CD4-positive, alpha-beta T cell treated with Interleukin-10 for 1 hour (primary cell): ENCODE measurements around the gene SNAPIN.

Experiments
- DNase-seq: peaks from one replicate; pipeline ENCODE4 v3.0.0-alpha.2; 2020

The SNAPIN gene, protein sequence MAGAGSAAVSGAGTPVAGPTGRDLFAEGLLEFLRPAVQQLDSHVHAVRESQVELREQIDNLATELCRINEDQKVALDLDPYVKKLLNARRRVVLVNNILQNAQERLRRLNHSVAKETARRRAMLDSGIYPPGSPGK

DNA sequence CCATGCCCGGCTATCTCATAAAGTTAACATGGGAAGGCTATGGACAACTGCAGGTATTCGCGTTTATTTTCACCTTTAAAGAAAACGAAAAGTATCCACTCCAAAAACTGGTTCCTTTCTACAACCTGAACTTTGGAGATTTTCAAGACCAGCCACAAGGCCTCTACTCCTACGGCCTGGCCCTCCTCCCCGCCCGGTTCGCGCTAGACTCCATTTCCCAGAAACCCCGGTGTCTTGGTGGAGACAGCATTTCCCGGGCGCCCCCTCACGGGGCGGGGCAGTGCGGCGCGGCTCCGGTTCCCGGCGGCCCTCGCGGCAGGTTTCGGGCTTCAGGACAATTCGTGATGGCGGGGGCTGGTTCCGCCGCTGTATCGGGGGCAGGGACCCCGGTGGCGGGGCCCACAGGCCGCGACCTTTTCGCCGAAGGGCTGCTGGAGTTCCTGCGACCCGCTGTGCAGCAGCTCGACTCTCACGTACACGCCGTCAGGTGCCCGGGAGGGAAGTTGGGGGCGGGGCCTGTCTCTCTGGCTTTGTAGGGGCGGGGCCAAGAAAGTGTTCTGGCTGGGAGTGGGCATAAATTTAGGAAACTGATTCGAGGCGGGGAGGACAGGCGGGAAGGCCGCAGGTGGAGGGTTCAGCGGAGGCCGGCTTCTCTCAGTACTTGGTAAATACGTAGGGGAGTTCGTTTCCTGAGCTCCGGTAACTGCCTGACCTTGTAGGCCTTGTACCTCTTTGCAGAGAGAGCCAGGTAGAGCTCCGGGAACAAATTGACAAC lies at the start of gene SNAPIN:
Gene SNAPIN, plus strand, starts transcription at position 304 of the 775 bp plus-strand sequence. Its CDS starts 41 bp downstream, at position 345.
- peak; percentile 92 for DNase-seq

DNA sequence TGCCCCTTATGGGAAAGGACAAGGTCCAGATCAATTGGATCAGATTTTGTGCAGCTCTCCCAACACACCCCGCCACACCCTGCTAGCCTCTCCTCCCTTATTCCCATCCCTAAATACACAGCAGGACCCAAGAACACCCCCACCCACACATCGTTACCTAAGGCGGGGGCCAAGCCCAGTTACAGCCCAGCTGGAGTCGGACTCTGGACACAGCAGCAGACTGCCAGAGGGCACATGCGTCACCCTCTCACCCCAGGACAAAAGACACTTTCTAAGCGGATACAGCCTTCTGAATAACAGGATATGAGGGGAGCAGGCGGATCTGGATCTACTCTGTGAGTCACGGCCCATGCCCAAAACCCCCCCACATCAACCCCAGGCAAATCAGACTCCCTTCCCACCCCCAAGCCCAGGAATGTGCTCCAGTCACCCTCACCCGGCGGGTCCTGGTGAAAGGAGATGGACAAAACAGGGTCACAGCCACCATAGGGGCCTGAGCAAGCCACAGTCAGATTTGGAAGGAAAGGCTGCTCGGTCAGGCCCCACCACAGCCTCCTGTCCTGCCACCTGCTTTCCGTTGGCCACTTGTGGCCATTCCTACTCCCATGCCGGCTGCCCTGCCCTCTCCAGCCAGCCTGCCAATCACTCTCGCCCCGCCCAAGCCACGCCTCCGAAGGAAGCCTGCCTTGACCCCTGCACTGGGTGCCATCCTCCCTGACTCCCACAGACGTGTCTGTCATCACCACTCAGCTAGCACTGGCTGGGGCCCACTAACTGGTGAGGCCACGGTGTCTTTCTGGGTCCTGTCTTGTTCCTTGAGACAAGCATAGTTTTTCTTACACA lies 49.5 kb upstream of the SNAPIN start:
- DNase-seq: no peak

DNA sequence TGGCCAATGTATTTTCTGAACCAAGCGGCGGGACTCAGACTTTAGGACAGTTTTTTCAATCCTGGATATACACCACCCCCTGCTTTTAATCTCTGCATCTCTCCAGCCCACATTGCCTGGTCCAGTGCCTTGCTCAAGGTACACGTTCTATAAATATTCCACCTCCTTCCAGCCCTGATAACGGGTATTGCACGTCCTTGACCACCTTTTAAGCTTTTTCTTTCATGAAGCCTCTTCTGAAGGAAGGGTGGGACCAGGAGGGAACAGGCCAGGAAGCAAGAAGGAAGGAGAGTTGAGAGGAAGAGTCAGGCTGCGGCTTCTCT lies 49.0 kb upstream of the SNAPIN start:
- DNase-seq: no peak

DNA sequence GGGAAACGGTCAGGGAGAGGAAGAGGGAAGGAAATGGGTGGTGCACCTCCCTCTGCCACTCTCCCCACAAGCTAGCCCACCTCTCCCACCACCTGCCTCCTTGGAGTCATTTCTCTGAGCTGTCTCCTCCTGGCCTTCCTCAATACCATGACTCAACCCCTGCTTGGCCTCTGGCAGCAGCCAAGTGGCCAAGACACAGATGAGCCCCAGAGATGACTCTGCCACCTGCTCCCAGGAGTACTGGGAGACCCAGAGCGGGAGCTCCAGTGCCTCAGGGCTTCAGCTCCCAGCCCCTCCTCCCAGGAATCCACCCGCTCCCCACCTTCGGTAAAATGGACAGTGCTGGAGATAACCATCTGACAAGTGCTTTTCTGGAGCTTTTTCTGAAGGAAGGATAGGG lies 48.2 kb upstream of the SNAPIN start:
- DNase-seq: no peak

DNA sequence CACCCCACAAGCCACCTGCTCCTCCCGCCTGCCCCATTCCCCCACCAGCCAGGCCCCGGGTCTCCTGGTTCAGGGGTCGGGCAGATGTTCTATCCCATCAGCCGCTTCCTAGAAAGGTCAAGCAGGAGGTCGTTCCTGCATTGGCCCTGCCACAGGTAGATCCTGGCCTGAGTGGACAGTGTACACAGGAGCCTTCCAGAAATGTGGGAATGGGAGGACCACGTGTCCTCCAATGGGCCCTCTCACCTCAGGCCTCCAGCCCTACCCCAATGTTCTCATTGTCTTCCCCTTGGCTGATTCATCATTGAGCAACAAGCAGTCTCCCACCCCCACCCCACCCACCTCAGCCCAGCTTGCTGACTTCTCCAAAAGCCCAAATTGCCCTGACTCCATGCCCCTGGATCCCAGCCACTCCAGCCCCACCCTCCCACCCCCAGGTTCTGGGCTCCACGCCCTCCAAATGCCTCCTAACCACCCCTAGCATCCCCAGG lies 47.6 kb upstream of the SNAPIN start:
- DNase-seq: no peak

DNA sequence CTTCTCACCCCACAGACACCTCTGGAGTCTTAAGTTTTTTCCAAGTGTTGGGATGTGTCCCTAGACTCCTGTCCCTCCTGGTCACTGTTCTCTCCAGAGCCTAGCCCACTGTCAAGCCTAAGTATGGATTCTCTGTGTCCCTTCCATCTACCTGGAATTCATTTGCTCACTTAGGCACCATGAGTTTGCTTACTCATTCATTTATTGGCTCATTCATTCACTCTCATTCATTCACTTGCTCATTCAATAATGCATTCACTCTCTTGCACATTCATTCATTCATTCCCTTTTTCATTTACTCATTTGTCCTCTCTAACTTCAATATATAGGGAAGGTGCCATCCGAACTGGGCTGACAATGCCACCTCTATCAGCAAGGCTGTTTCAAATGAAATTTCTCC lies 47.1 kb upstream of the SNAPIN start:
- DNase-seq: no peak

DNA sequence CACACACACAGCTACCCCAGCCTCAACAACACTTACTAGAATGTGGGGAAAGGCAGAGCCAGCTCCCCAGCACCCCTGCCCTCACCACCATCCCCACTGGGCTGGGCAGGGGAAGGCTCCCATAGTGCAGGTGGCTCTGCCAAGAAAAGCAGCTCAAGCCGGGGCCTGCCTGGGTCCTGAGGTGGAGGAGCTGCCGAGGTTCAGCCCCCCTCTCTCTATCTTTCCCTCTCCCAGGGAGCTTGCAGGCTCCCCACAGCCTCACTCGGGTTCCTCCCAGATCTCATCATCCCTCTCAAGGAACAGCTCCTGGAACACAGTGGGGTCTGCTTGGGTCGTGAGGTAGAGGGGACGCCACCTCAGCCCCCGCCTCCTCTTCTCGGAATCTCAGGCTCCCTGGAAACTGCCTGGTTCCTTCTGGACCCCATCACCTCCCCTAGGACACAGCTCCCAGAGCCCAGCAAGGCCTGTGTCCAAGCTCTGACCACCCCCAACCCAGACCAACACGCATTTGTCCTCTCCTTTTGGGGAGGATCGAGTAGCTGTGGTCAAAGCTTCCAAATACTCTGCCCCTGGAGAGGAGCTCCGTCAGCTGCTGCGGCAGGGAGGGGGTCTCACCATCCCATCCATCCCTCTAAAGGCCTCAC lies 46.3 kb upstream of the SNAPIN start:
- DNase-seq: no peak

DNA sequence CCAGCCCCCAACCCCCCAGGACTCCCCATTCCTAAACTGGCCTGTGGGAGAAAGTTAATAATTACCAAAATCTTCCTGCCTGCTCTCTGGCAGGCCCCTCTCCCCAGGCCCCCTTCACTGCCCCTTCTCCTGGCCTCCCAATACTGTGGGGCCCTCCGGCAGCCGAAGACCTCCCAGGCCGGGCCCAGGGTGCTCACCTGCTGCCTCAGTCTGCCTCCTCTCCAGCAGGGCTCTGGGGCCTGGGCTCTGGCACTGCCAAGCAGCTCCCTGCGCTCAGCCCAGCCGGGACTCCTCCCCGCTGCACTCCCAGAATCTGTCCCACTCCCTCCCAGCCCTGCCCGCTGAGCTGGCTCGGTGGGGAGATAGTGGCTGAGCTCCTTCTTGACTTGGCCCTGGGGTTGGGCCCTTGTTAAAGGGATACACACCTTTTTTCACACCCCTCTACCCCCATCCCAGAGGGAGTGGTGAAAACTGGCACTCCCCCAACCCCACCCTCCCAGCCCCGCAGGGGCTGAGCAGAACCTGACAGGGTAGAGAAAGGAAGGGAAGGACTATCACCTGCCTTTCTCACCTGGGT lies 45.7 kb upstream of the SNAPIN start, which contains the start of gene S100A16:
Gene S100A16, minus strand, starts transcription at position 383 of the 577 bp plus-strand sequence. CDS start 4,986 bp downstream, outside the sequence.
- DNase-seq: no peak

DNA sequence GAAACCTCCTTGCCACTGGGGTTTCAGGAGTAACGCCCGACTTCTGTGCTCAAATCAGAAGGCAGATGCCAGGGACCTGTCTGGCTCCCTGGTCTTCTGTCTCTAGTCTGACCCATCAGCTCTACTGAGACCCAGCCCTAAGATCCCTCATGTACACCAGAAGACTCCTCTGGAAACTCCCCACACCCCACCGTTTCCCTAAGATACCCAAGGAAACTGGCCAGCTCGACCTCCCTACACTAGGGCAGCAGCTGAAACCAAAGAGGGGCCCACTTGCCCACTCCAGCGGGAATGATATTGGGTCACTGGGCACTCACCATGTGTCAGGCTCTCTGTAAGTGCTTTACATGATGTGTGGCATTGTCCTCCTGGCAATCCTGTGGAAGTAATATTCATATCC lies 45.1 kb upstream of the SNAPIN start:
- no peak for DNase-seq

DNA sequence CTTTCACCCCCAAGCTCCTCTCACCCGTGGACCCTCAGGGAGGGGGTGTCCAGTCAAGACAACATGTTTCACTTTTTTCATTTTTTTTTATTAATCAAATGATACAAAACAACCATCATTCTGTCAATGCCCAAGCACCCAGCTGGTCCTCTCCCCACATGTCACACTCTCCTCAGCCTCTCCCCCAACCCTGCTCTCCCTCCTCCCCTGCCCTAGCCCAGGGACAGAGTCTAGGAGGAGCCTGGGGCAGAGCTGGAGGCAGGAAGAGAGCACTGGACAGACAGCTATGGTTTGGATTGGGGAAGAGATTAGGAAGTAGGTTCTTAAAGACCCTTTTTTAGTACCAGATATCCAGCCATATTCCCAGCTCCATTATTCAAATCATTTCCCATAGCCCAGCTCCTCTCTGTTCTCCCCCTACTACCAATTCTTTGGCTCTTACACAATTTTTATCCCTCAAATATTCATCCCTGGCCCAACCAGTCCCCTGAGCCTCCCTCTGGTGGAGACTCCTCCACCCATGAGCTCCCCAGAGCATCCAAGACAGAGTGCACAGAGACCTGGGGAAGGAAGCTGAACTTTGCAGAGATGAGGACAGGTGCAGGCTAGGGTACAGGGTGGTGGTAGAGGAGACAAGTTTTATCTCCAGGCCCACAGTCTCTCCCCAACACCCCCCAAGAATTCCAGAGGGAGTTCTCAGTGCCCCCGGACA lies 44.2 kb upstream of the SNAPIN start:
- DNase-seq: no peak

DNA sequence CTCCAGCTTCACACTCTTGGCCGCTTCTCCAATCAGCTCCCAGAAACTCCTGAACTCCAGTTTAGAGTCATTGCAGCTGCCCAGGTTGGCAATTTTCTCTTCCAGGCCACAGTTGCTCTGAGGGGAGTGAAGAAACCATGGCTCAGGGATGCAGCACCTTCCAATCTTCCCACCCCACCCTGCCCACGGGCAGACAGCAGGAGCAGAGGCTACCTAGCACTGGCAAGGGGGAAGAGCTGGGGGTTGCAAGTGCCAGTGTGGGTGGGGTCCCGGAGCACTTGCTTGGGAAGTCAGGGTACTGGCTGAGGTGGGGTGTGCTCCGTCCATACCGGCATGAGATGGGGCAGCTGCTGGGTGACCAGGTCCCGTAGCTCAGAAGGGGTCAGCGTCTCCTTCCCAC lies 43.6 kb upstream of the SNAPIN start:
- no peak for DNase-seq

DNA sequence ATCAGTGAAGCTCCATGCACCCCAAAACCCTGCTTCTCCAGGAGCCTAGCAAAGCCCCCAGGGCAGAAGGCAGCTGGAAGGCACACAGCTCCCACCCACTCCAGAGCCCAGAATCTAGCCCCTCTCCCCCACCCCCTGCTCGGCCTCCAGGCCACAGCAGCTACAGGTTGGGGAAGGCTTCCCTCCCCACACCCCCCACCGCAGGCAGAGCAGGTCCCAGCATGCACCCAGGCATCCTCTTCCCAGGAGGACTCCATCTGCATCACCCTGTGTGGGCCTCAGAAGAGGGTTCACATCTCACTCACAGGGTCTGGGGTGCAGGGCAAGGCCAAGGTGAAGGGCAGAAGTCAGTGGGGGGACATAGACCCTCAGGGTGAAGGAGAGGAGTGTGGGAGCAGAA lies 43.1 kb upstream of the SNAPIN start:
- DNase-seq: no peak

DNA sequence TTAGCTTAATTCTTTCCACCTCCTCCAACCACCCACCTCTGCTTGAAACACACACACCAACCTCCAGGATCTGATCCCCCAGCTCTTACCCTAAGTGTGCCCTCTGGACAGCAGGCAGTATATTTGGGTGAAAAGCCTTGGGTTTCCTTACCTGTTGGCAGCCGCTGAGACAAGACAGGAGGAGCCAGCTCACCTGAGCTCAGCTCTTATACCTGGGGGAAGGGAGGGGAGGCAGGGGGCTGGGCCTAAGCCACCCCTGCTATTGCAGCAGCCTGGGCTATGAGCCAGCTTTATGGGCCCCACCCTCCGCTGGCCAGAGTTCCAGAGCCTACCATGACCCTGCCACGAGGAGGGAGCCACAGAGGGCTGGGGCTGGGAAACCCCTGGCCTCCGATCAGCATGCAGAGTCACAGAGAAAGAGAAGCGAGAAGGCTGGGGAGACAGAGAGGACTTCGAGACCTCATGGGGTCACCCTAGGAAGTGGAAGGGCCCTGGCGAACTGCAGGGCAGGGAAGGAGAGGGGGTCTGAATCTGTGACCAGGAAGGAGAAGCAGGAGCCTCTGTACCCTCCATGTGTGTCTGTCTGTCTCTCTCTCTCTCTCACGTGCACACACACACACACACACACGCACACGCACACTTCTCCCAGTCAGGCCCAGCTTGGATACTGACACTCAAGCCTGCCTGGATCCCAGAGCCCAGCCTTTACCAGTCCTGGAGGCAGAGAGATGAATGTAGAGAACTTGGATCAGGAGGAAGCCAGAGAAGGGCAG lies 42.2 kb upstream of the SNAPIN start, which contains the start of gene S100A14:
Gene S100A14, minus strand, starts transcription at position 182 of the 773 bp plus-strand sequence. CDS start 467 bp downstream, outside the sequence.
- no peak for DNase-seq

DNA sequence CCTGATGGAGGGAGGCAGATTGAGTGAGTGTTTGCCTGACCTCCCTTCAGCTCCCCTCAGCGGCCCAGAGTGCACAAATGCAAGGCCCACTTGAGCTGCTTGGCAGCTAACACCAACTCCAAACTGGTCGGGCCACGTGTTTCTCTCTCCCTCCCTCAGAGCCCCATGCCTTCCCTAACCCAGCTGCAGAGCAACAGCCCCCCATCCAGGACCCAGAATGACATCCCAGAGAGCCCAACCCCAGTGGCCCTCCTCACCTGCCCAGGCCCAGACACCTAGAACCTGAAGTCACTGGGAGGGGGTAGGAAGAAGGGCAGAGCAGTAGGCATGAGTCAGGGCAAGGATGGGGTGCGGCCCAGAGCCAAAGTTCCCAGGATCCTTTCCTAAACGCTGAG lies 41.6 kb upstream of the SNAPIN start:
- DNase-seq: no peak

DNA sequence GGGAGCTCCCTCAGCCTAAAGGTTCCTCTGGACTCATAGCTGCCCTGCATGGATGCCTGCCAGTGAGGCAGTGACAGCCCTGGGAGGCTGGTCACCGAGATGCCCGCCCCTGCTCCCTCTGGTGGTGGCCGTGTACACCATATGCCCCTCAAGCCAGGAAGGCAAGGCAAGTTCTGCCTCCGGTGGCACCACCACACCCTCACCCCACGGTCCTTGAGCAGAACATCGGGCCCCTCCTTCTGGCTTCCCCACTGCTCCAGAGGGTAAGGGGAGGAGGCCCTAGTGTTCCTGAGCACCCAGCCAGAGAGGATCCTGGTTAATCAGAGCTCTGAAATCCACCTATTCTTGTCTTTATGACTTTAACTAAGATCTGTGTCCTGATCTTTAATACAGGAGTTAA lies 40.8 kb upstream of the SNAPIN start:
- DNase-seq: peak; percentile 64

DNA sequence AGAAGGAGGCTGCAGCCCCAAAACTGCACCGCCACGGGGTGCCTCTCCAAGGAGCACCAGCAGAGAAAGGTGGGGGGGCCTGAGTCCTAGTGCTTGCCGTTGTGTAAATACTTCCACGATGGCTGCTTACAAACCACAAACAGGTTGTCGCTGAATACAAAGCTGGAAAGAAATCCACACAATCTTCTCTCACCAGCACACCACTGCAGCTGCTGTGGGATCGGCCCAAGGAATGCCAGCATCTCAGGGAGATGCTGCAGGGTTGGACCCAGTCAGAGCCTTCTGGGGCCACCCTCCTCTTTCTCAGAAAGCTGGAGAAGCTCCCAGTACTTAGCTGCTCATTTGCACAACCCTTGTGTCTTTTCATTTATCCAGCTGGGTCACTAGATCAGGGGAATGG lies 39.3 kb upstream of the SNAPIN start:
- DNase-seq: no peak

DNA sequence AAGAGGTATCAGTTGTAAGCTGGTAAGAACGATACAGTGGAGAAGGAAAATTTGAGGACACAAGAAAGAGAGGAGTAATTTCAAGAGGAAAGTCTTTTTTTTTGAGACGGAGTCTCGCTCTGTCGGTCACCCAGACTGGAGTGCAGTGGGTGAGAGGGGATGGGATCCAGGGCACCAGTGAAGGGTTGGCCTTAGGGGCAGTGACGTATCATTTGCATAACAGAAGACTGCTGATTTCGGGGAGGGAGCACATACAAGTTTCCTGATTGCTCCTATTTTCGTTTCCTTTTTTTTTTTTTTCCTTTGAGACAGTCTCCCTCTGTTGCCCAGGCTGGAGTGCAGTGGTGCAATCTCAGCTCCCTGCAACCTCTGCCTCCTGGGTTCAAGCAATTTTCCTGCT lies 35.4 kb upstream of the SNAPIN start:
- no peak for DNase-seq

DNA sequence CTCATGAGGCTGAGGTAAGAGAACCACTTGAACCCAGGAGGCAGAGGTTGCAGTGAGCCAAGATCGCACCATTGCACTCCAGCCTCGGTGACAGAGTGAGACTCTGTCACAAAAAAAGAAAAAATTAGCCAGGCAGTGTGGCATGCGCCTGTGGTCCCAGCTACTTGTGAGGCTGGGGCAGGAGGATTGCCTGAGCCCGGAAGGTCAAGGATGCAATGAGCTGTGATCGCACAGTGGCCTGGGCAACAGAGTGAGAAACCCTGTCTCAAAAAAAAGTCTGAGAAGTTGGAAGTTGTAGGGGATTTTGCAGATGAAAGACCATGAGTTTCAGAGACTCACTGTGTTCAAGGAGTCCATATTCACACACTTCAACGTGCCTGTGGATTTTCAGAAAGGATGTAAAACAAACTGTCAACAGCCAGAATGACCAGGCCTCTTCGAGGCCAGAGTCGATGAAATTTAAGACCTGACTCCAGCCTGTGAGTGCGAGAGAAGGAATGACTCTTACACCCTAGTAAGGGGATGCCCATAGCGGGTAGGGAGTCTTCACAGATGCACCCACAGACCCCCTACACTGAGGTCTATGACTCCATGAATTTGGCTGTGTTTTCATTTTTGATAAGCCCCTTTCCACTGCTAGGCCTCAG lies 33.4 kb upstream of the SNAPIN start:
- no peak for DNase-seq

DNA sequence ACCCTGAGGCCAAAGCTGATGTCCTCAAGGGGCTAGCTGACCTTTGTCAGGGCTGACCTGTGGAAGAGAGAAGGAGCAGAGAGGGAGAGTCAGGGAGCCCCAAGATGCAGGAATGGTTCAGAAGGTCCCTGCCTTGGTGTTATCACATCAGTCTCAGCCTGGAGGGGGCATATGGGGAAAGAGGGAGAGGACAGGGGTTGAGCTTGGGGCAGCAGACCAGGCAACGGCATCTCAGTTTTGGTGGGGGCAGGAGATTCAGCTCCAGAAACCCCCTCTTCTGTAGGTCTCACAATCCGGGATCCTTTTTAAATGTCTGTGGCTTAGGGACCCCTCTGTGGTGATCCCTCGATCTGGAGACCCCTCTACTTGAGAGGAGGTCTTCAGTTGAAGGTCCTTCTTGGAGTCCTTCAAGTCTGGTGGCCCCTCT lies 32.0 kb upstream of the SNAPIN start:
- DNase-seq: no peak

DNA sequence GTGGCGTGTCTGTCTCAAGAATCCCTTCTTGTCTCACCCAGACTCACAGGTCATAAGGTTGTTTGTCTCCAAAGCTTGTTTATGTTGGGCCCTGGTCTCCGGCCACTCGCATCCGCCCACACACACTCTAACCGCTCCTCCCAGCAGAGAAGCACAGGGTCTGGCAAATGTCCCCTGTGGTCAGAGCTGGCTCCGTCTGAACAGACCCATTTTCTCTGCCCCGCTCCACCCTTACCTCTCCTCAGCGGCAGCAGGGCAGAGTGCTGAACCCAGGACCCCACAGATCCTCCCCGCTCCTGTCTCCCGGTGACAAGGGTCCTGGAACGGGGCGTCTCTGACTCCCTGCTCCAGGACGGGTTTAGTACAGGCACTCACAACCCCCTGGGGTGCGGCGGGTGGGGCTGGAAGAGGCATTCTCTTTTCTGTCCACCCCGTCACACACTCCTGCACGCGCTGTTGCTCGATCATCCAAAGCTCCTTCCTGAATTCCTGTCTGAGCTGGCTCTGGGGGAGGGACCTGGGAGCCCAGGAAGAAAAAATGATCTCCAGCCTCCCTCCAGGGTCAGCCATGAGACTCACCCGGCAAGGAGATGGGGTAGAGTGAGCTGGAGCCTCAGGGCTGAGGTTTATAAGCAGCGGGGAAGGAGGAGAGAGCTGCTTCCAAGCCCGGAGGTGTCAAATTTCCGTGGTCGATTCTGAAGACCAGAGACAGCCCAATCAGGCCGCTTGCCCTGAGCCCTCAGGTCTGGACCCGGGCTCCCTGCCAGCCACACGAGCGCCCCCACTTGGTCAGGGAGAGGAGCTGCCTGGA lies 31.4 kb upstream of the SNAPIN start, which contains the start of gene S100A13:
Gene S100A13, minus strand, starts transcription at position 602 of the 811 bp plus-strand sequence. CDS start 1,033 bp downstream, outside the sequence.
- DNase-seq: no peak
